GM10266 (cell line): ENCODE results near the gene POLR1C.
A peak's percentile ranks its signal among the peaks of the same experiment; 100 is the strongest.

ENCODE experiments used
- DNase-seq: peaks from one replicate; pipeline ENCODE4 v3.0.0; 2012; ENCODE audit errors: extremely low spot score
- TF ChIP-seq, protein P1 (sequence below): IDR thresholded peaks from 2 replicates; pipeline ENCODE4 v1.5.1; 2012; ENCODE audit warnings: mild to moderate bottlenecking, low read depth; ENCODE audit not compliant: control insufficient read depth, insufficient read depth; ENCODE audit errors: missing control alignments

The POLR1C gene

GRCh38 chr6:43506667-43507471 is 10.0 kb upstream of the POLR1C start:
- TF ChIP-seq, protein P1, sequence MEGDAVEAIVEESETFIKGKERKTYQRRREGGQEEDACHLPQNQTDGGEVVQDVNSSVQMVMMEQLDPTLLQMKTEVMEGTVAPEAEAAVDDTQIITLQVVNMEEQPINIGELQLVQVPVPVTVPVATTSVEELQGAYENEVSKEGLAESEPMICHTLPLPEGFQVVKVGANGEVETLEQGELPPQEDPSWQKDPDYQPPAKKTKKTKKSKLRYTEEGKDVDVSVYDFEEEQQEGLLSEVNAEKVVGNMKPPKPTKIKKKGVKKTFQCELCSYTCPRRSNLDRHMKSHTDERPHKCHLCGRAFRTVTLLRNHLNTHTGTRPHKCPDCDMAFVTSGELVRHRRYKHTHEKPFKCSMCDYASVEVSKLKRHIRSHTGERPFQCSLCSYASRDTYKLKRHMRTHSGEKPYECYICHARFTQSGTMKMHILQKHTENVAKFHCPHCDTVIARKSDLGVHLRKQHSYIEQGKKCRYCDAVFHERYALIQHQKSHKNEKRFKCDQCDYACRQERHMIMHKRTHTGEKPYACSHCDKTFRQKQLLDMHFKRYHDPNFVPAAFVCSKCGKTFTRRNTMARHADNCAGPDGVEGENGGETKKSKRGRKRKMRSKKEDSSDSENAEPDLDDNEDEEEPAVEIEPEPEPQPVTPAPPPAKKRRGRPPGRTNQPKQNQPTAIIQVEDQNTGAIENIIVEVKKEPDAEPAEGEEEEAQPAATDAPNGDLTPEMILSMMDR: peak; percentile 90
- DNase-seq: peak; percentile 90

DNA sequence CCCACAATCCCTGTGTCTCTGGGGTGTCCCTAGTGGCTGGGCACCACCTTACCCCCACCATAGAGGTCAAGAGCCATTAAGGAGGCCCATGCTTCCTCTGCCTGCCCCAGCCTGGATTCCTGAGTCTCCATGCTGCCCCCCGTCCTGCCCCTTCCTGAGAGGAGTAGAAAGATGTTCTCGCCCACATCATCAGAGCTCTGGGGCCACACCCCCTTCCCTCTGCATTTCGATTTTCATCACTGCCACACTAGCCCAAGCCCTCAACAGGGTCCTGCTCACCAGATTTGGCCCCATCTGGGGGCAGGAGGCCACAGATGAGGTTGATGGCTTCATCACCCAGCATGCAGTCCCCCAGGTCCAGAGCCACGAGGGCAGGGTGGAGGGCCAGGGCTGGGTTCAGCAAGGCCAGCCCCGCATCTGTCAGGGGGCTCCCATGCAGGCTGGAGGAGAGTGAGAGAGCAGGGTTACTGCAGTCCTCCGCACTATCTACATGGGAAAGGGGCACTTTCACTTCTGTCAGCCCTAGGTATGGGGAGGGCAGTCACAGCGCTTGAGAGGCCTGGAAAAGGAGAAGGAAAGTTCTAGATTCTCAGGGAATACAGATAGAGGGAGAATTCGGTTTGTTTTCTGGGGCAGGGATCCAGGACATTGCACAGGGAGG is 8.3 kb upstream of the POLR1C start:
- no peak for DNase-seq
- TF ChIP-seq, protein P1: no peak

- DNase-seq: no peak
- TF ChIP-seq, protein P1: no peak
Observed at GRCh38 chr6:43509142-43509983, 7.5 kb upstream of the POLR1C start.

- peak; percentile 90 for DNase-seq
- TF ChIP-seq, protein P1: no peak
Observed at GRCh38 chr6:43509984-43510826, 6.7 kb upstream of the POLR1C start, which contains the start of gene LRRC73. LRRC73 (minus strand) TSS chr6:43510346; CDS start chr6:43509785, 561 bp downstream.

DNA sequence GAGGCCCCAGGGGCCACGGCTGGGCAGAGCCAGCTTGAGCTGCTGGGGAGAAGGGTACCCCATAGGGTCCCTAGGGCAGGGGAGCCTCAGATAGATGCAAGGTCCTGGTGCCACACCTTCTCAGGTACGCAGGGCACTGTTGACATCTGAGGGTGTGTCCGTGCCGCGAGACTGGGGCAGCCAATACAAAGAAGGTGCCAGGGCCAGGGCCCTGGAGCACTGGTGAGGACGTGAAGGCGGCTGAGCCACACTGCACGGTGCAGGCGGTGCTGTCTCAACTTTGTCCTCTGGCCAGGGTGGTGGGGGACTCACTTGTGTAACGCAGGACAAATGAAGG is 6.1 kb upstream of the POLR1C start:
- no peak for DNase-seq
- TF ChIP-seq, protein P1: no peak

- DNase-seq: no peak
- TF ChIP-seq, protein P1: no peak
Observed at GRCh38 chr6:43511824-43512415, 5.0 kb upstream of the POLR1C start.
